Thyroid gland (tissue), 4 donors: ENCODE data around the gene ANTXR1.

Source experiments
- POLR2A ChIP-seq, 2 donors: fragments of 450-650 bp; IDR thresholded peaks; one replicate each; pipeline ENCODE4 v1.6.1; 2017; ENCODE audit warnings: antibody characterized with exemption in 2 of 2, mild to moderate bottlenecking in 2 of 2, moderate library complexity in 1 of 2
- TF ChIP-seq, protein P1 (sequence below), 6 experiments: fragments of 200-600 bp in 3 of 6; fragments of 450-650 bp in 3 of 6; sonication (generic) in 3 of 6; IDR thresholded peaks; one replicate each; pipeline ENCODE4 v1.5.1; 2016 to 2019; ENCODE audit warnings: antibody characterized with exemption in 6 of 6, mild to moderate bottlenecking in 2 of 6, inconsistent platforms in 1 of 6, moderate library complexity in 1 of 6

DNA sequence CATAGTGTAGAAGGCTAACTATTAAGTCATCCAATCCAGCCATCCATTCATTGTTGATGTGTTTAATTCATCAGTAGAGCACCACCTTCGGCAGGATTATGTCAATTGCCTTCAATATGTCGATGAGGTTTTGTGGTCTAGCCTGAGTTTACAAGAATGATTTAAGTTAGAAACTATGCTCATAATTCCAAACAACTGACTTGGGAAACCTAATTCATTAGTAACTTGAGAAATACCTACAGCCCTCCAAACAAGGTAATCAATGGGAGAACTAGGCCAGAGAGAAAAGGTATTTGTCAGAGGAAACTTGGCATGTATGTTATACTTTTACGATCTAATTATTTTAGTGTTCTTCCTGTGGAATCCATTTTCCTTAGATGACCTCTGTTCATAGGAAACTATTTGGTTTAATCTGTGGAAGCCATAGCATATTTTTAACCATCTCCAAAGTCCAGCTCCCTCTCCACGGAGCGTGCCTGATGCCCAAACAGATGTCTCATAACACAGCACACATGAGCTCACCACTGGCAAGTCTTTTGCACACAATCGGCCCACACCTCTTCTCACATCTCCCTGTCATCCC lies 225.6 kb downstream of the ANTXR1 start:
- TF ChIP-seq, protein P1, sequence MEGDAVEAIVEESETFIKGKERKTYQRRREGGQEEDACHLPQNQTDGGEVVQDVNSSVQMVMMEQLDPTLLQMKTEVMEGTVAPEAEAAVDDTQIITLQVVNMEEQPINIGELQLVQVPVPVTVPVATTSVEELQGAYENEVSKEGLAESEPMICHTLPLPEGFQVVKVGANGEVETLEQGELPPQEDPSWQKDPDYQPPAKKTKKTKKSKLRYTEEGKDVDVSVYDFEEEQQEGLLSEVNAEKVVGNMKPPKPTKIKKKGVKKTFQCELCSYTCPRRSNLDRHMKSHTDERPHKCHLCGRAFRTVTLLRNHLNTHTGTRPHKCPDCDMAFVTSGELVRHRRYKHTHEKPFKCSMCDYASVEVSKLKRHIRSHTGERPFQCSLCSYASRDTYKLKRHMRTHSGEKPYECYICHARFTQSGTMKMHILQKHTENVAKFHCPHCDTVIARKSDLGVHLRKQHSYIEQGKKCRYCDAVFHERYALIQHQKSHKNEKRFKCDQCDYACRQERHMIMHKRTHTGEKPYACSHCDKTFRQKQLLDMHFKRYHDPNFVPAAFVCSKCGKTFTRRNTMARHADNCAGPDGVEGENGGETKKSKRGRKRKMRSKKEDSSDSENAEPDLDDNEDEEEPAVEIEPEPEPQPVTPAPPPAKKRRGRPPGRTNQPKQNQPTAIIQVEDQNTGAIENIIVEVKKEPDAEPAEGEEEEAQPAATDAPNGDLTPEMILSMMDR (IDR thresholded peaks at IDR 0.05): no peak
- no peak for TF ChIP-seq POLR2A (IDR thresholded peaks at IDR 0.05)
